ENCODE measurements around the gene ARL8B.
"Not testable (repeated sequence)": the region's sequence is repeated elsewhere in the genome, so short reads cannot be mapped to it uniquely, and the experiment has no call there.

- not testable (repeated sequence) for TF ChIP-seq CTCF, POLR2A, POLR2AphosphoS5 (IDR thresholded peaks at IDR 0.05)
Observed at GRCh38 chr3:5147152-5147551, 25.1 kb downstream of the ARL8B start.
